Sigmoid colon (tissue), 7 donors: ENCODE results near the gene CHSY3. TPM values are rescaled to one million over a fixed set of nuclear protein-coding genes. Genes with fewer than 3 reads are reported as not detected.

Source experiments
- DNase-seq: peaks from one replicate; pipeline ENCODE4 v3.0.0-alpha.2; 2019
- H3K27ac ChIP-seq, 4 donors: fragments of 200-600 bp; sonication (generic); one replicate each; pipeline ENCODE4 v1.5.1; 2016 to 2019; ENCODE audit warnings: mild to moderate bottlenecking in 1 of 4
- H3K27me3 ChIP-seq, 3 donors: fragments of 200-600 bp; sonication (generic); one replicate each; pipeline ENCODE4 v1.5.1; 2019; ENCODE audit warnings: mild to moderate bottlenecking in 1 of 3
- H3K36me3 ChIP-seq, 4 donors: fragments of 200-600 bp; sonication (generic); one replicate each; pipeline ENCODE4 v1.5.1; 2016 to 2019
- H3K4me1 ChIP-seq, 4 donors: fragments of 200-600 bp; sonication (generic); one replicate each; pipeline ENCODE4 v1.5.1; 2017 to 2019
- H3K4me3 ChIP-seq, 4 donors: fragments of 200-600 bp; sonication (generic); one replicate each; pipeline ENCODE4 v1.5.1; 2017 to 2019; ENCODE audit warnings: mild to moderate bottlenecking in 2 of 4, moderate library complexity in 1 of 4
- H3K9me3 ChIP-seq, 4 donors: fragments of 200-600 bp in 3 of 4; sonication (generic) in 3 of 4; one replicate each; pipeline versions ENCODE4 v1.5.1 to v1.6.1; 2013 to 2019
- EP300 ChIP-seq, 4 donors: sonication (generic); formaldehyde crosslinking; IDR thresholded peaks; one replicate each; pipeline ENCODE4 v1.6.1; 2017; ENCODE audit warnings: antibody characterized with exemption in 4 of 4
- POLR2A ChIP-seq, 2 donors: fragments of 450-650 bp; IDR thresholded peaks; one replicate each; pipeline ENCODE4 v1.6.1; 2016; ENCODE audit warnings: antibody characterized with exemption in 2 of 2, mild to moderate bottlenecking in 2 of 2, moderate library complexity in 2 of 2
- POLR2AphosphoS5 ChIP-seq, 4 donors: sonication (generic); formaldehyde crosslinking; IDR thresholded peaks; one replicate each; pipeline ENCODE4 v1.6.1; 2017; ENCODE audit warnings: antibody characterized with exemption in 4 of 4
- WGBS, 2 donors: extraction: QIAGEN DNeasy Blood & Tissue Kit; methylation state at CpG; one replicate each; pipeline ENCODE4 v1.1.7; 2013; 5-methylcytosine and 5-hydroxymethylcytosine counted together
- intact Hi-C: fragments of 100-400 bp; cut with DNase I; formaldehyde crosslinking; loops from one replicate; pipeline ENCODE4 v1.15.1; 2023
- polyA plus RNA-seq, 3 donors: library from polyadenylated mRNA; stranded (reverse); fragments of 200-250 nt; gene quantifications; one replicate each; pipeline ENCODE4 v1.2.3, GENCODE V29; 2013
- total RNA-seq, 4 donors: library from RNA; depleted of rRNA; stranded (reverse); fragments of >200 nt; gene quantifications; one replicate each; pipeline ENCODE4 v1.1.0, GENCODE V29; 2016
- TF ChIP-seq, protein P1 (sequence below), 4 experiments: fragments of 450-650 bp in 3 of 4; fragments of 200-600 bp in 1 of 4; IDR thresholded peaks; one replicate each; pipeline ENCODE4 v1.5.1; 2016 to 2019; ENCODE audit warnings: antibody characterized with exemption in 4 of 4, mild to moderate bottlenecking in 3 of 4, moderate library complexity in 2 of 4
- donor health status: healthy with polysubstance abuse.
- donor health status: Bipolar disorder and iron deficiency.
- donor health status: healthy.

Gene CHSY3
- total and polyA plus RNA-seq, 7 donors: under 0.01 to 3.3 (median 1.2) TPM; not detected in 1

DNA sequence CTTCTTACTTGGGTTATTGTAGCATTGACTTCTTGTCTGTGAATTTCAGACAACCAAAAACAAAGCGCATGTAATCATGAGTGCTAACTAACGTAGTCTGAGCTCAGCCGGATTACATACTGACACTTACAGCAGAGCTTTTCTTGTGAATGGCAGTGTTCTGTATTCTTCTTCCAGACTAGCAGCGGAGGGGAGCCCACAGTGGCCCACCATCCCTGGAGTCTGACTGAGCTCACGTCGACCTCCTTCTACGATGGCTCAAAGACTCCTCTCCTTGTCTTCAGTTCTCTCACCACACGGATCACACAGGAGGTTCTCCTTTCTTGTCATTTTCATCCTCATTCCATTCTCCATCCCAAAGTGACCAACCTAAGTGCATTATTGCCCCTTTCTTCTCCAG, 211.4 kb downstream of the CHSY3 start:
- TF ChIP-seq POLR2A (IDR thresholded peaks at IDR 0.05): no peak
- TF ChIP-seq POLR2AphosphoS5 (IDR thresholded peaks at IDR 0.05): no peak
- TF ChIP-seq, protein P1, sequence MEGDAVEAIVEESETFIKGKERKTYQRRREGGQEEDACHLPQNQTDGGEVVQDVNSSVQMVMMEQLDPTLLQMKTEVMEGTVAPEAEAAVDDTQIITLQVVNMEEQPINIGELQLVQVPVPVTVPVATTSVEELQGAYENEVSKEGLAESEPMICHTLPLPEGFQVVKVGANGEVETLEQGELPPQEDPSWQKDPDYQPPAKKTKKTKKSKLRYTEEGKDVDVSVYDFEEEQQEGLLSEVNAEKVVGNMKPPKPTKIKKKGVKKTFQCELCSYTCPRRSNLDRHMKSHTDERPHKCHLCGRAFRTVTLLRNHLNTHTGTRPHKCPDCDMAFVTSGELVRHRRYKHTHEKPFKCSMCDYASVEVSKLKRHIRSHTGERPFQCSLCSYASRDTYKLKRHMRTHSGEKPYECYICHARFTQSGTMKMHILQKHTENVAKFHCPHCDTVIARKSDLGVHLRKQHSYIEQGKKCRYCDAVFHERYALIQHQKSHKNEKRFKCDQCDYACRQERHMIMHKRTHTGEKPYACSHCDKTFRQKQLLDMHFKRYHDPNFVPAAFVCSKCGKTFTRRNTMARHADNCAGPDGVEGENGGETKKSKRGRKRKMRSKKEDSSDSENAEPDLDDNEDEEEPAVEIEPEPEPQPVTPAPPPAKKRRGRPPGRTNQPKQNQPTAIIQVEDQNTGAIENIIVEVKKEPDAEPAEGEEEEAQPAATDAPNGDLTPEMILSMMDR (IDR thresholded peaks at IDR 0.05): no peak
- TF ChIP-seq EP300 (IDR thresholded peaks at IDR 0.05): no peak
- no peak overlapping the region for H3K4me3 ChIP-seq
- intact Hi-C loops: no loop called here
- no peak overlapping the region for H3K27ac ChIP-seq
- WGBS, 2 donors: 86 to 93% methylated on average over 8 of the region's 8 CpGs
- H3K27me3 ChIP-seq: no peaks in the 10 kb centered on the region
- DNase-seq: no peak
- no peaks in the 10 kb centered on the region for H3K9me3 ChIP-seq
- no peaks in the 10 kb centered on the region for H3K36me3 ChIP-seq
- H3K4me1 ChIP-seq: peaks cover 0 to 7% (median 5%) of the 10 kb centered on the region in 4 donors

GRCh38 chr5:130116462-130116861, 212.2 kb downstream of the CHSY3 start:
- WGBS, 2 donors: 85 to 88% methylated on average over 5 of the region's 5 CpGs
- TF ChIP-seq, protein P1 (IDR thresholded peaks at IDR 0.05): no peak
- TF ChIP-seq POLR2A (IDR thresholded peaks at IDR 0.05) (no peak), POLR2AphosphoS5 (IDR thresholded peaks at IDR 0.05) (no peak), EP300 (IDR thresholded peaks at IDR 0.05) (no peak)
- intact Hi-C loops: no loop called here
- no peak for DNase-seq
- H3K27me3 ChIP-seq: no peaks in the 10 kb centered on the region
- no peaks in the 10 kb centered on the region for H3K36me3 ChIP-seq
- H3K4me1 ChIP-seq: peaks cover 0 to 7% (median 5%) of the 10 kb centered on the region in 4 donors
- no peaks in the 10 kb centered on the region for H3K9me3 ChIP-seq
- H3K4me3 ChIP-seq: no peak overlapping the region
- H3K27ac ChIP-seq: no peak overlapping the region

GRCh38 chr5:130116972-130117371, 212.7 kb downstream of the CHSY3 start:
- Histone ChIP-seq H3K4me1 (peaks cover 0 to 7% (median 5%) of the 10 kb centered on the region in 4 donors), H3K27me3 (no peaks in the 10 kb centered on the region), H3K9me3 (no peaks in the 10 kb centered on the region), H3K36me3 (no peaks in the 10 kb centered on the region), H3K27ac (no peak overlapping the region), H3K4me3 (no peak overlapping the region)
- intact Hi-C loops: no loop called here
- TF ChIP-seq, protein P1 (IDR thresholded peaks at IDR 0.05): no peak
- TF ChIP-seq POLR2AphosphoS5 (IDR thresholded peaks at IDR 0.05) (no peak), EP300 (IDR thresholded peaks at IDR 0.05) (no peak), POLR2A (IDR thresholded peaks at IDR 0.05) (no peak)
- 82 to 95% methylated on average over 1 of the region's 1 CpG for WGBS, 2 donors
- no peak for DNase-seq

- intact Hi-C loops: no loop called here
- Histone ChIP-seq H3K4me1 (no peaks in the 10 kb centered on the region), H3K27ac (no peak overlapping the region), H3K27me3 (no peaks in the 10 kb centered on the region), H3K4me3 (no peak overlapping the region), H3K9me3 (no peaks in the 10 kb centered on the region), H3K36me3 (no peaks in the 10 kb centered on the region)
- DNase-seq: no peak
- TF ChIP-seq, protein P1 (IDR thresholded peaks at IDR 0.05): no peak
- TF ChIP-seq POLR2A (IDR thresholded peaks at IDR 0.05) (no peak), POLR2AphosphoS5 (IDR thresholded peaks at IDR 0.05) (no peak), EP300 (IDR thresholded peaks at IDR 0.05) (no peak)
- whole genome bisulfite sequencing, 2 donors: 90 to 93% methylated on average over 1 of the region's 1 CpG
Observed at GRCh38 chr5:130126746-130127145, 222.5 kb downstream of the CHSY3 start.

DNA sequence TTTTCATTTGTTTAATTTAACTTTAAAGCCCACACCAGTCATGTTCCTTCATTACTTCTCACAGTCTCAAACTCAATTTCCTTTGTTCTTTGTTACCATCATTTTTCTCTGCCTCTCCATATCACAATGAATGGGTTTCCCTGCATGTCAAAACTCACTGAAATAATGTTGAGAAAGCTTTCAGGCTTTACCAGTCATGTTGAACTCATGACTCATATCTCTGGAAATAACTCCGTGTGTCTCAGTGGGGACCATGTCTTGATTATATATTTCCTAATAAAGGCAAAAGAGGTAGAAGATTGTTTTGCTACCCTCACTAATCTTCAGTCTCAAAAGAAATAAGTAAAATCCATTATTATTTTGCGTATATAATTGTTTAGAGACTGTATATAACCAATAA, 231.2 kb downstream of the CHSY3 start:
- TF ChIP-seq POLR2AphosphoS5 (IDR thresholded peaks at IDR 0.05) (peak in 2 of 4 donors; percentile 42 to 43), POLR2A (IDR thresholded peaks at IDR 0.05) (no peak), EP300 (IDR thresholded peaks at IDR 0.05) (no peak)
- peaks cover 0 to 37% (median 26%) of the 10 kb centered on the region in 4 donors for H3K4me1 ChIP-seq
- peak overlapping the region in 3 of 4 donors; percentile 42 to 69 (median 58) for H3K27ac ChIP-seq
- H3K36me3 ChIP-seq: no peaks in the 10 kb centered on the region
- H3K27me3 ChIP-seq: no peaks in the 10 kb centered on the region
- no peaks in the 10 kb centered on the region for H3K9me3 ChIP-seq
- intact Hi-C loops: no loop called here
- no peak for DNase-seq
- WGBS, 2 donors: 67 to 69% methylated on average over 2 of the region's 2 CpGs
- H3K4me3 ChIP-seq: no peak overlapping the region
